NCI-H1930 (cell line): ENCODE results near the gene FIGN.

Experiments
- DNase-seq, 2 experiments: peaks; one replicate each; lab custom pipeline; 2025; lab: John Stamatoyannopoulos, UW

Gene FIGN

DNA sequence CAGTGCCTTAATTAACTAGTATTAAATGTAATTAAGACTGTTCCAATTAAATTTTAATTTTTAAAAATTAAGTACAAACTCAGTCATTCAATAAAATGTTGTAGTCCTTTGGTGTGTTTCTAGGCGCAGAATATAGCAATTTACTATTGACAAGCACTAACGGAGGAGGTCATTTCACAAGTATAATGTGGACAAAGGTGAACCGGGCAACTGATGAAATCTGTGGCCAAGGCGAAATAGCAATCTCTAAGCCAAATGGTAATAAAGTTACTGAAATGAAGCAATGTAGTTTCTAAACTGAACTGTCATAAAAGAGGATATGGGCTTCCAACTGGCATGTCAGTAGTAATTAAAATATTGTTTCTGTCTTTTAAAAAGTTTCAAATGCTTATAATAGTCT lies 27.5 kb downstream of the FIGN start:
- no peak for DNase-seq

DNA sequence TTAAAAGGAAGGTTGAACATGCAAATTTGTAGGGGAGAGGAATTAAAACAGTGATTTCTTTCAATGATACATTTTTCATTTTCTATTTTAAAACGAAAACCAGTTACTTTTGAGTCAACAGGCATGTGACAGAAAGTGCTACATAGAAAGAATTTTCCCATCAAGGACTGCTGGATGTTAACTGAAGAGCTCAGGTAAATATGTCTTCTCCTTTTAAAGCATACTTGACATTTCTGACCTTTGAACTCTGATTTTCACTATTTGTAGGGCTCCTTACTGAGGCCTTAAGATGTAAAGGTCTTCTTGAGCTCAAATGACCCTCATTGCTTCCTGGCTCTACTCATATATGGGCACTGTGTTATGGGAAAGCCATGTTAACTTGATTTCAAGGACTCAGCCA lies 32.4 kb downstream of the FIGN start:
- DNase-seq: no peak

- DNase-seq: no peak
These were observed 34.2 kb downstream of the FIGN start for GRCh38 chr2:163701399-163702195.

- no peak for DNase-seq
These were observed 37.0 kb downstream of the FIGN start for GRCh38 chr2:163698857-163699256.

GRCh38 chr2:163697846-163698637 lies 37.8 kb downstream of the FIGN start:
- no peak for DNase-seq

GRCh38 chr2:163697429-163697828 lies 38.4 kb downstream of the FIGN start:
- DNase-seq: no peak

DNA sequence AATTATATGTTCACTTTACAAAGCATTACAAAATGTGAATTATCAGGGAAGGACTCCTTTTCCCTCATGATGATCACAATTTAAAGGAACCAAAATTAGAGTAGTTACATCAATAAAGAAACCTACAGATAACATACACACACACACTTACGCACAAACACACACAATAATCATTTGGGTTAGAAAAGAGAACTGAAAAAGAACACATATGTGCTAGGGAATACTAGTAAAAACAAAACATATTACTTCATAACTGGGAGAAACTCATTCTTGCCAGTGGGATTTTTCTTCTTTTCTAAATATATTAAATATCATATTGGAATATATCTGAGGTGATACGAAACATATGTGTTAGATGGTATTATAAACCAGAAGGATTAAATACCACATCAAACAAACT lies 42.3 kb downstream of the FIGN start:
- DNase-seq: no peak

- no peak for DNase-seq
These were observed 43.0 kb downstream of the FIGN start for GRCh38 chr2:163692611-163693482.

- DNase-seq: no peak
These were observed 43.7 kb downstream of the FIGN start for GRCh38 chr2:163692081-163692480.

- no peak for DNase-seq
These were observed 44.9 kb downstream of the FIGN start for GRCh38 chr2:163690896-163691295.

GRCh38 chr2:163687217-163687616 lies 48.6 kb downstream of the FIGN start:
- no peak for DNase-seq

- DNase-seq: no peak
These were observed 49.5 kb downstream of the FIGN start for GRCh38 chr2:163686289-163686688.

- DNase-seq: no peak
These were observed 53.1 kb downstream of the FIGN start for GRCh38 chr2:163682695-163683094.

DNA sequence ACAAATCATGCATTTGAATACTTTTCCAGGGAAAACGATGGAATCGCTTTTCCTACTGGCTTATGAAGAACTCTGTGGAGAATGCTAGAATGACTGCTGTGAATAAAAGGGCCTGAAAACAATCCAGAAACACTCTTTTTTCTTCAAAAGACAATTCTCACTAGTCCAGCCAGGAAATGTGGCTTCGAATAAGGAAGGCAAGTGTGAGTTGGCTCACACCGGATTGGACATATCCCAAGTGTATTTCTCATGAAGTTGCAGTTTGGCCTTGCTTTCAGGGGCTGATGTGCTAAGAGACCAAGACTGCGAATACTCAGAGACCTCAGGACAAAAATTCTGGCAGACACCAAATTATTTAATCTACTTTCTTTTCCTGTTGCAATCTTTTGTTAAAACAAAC lies 54.1 kb downstream of the FIGN start:
- no peak for DNase-seq

GRCh38 chr2:163675388-163675787 lies 60.4 kb downstream of the FIGN start:
- DNase-seq: no peak

DNA sequence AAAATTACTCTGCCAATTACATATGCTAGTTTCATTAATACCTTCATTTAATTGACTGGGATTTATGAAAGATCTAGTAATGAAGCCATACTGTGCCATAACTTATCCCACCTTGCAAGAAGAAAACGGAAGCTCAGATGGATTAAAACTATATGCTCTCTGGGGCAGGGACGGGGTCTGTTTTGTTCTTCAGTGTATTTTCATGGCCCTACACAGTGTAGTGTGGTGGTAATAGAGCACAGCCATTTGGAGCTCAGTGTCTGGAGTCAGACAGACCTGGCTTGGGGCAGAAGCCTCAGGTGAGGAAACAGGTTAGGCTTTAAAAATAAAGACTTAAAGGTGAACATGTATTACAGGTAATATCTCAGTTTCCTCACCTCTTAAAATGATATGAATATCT lies 62.3 kb downstream of the FIGN start:
- DNase-seq: no peak

DNA sequence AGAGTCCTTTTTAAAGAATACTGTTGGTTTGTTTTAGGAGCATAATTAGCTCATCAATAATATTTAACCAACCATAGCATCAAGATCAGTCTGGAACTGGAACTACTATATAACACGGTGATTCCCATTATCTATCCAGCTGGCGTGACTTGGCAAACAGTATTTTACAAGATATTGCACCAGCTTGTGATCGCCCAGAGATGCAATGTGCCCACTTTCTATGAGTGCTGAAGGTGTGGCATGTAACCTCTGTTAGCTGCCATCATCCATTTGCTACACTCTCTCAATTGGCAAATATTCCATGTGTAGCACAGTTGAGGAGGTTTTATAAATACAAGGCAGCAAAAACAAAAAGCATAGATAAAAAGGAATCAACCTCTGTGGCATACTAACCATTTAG lies 64.9 kb downstream of the FIGN start:
- DNase-seq: peak; percentile 5 to 29

- no peak for DNase-seq
These were observed 66.3 kb downstream of the FIGN start for GRCh38 chr2:163669506-163669905.

DNA sequence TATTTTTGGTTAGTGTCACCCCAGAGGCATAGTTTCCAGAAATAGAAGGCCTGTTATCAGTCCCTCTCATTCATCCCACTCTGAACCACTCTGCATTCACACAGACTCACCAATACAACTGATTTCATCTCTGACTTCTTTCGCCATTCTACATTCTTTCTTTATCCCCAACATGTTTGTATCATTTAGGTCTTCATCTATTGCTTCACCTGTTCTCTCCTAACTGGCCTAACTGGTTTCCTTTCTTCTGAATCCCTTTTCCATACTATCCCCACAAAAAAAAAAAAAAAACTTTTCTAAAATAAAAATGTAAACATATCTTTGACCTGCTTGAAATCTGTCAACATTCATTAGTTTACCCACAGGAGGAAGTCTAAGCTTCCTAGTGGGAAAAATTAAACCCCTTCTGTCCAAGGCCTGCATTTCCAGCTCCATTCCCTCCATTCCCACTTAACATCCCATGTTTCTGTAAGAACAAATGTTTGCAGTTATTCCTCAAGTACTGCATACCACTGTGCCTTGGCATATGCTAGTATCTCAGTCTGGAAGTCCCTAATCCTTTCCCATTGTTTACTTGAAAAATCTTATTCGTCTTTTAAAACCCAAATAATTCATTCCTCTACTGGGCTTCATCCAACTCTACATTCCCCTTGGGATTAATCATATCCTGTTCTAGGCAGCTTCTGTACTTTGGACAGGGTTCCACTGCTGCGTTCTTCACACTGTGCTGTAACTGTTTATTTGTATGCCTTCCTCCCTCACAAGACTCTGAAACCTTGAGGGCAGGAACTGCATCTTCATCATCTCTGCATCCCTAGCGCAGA lies 68.5 kb downstream of the FIGN start:
- no peak for DNase-seq

DNA sequence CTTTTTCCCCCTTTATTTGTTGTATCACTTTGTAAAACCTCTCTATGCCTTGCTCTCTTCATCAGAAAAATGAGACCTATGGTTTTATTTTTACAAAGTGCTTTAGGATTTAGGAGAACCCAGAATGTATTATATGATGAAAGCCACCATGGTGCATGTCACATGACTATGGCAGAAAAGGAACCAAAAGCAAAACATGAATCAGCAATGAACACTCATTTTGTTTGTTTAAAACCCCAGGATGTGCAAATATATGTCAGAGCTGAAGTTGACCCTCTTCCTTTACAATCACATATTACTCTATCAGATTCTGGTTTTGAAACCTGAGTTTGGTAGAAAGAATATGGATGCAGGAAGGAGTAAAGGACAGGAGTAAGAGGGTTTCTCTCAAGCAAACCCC lies 70.0 kb downstream of the FIGN start:
- DNase-seq: no peak

GRCh38 chr2:163665051-163665450 lies 70.8 kb downstream of the FIGN start:
- no peak for DNase-seq

- no peak for DNase-seq
These were observed 71.2 kb downstream of the FIGN start for GRCh38 chr2:163664610-163665009.
